Inflammatory macrophage (primary cell): ENCODE measurements around the gene MYRF.

Source experiments
- DNase-seq, 2 donors: peaks; one replicate each; pipeline ENCODE4 v3.0.0-alpha.2; 2020 to 2022

Gene MYRF

GRCh38 chr11:61799665-61800284 is 47.3 kb downstream of the MYRF start:
- DNase-seq: no peak

GRCh38 chr11:61800331-61801281 is 48.2 kb downstream of the MYRF start:
- DNase-seq: no peak

GRCh38 chr11:61802605-61803004 is 50.2 kb downstream of the MYRF start:
- DNase-seq: no peak

- no peak for DNase-seq
Observed at GRCh38 chr11:61803889-61804647, 51.6 kb downstream of the MYRF start.

- no peak for DNase-seq
Observed at GRCh38 chr11:61805146-61805545, 52.7 kb downstream of the MYRF start.

GRCh38 chr11:61806785-61807184 is 54.3 kb downstream of the MYRF start:
- DNase-seq: no peak

GRCh38 chr11:61810671-61811175 is 58.3 kb downstream of the MYRF start:
- DNase-seq: no peak

- no peak for DNase-seq
Observed at GRCh38 chr11:61811831-61812230, 59.4 kb downstream of the MYRF start.

GRCh38 chr11:61812736-61813411 is 60.4 kb downstream of the MYRF start:
- DNase-seq: no peak

GRCh38 chr11:61814247-61814957 is 62.0 kb downstream of the MYRF start:
- DNase-seq: peak; percentile 81 to 86

GRCh38 chr11:61814958-61815789 is 62.7 kb downstream of the MYRF start:
- peak; percentile 99 to 100 for DNase-seq

GRCh38 chr11:61815790-61816735 is 63.6 kb downstream of the MYRF start:
- DNase-seq: peak; percentile 26 to 34

- DNase-seq: peak; percentile 97 to 98
Observed at GRCh38 chr11:61816736-61817455, 64.5 kb downstream of the MYRF start, which contains the start of gene FADS1. Gene FADS1, minus strand, starts transcription at chr11:61817003. Its CDS starts 74 bp downstream, at chr11:61816929.

- no peak for DNase-seq
Observed at GRCh38 chr11:61817471-61818202, 65.2 kb downstream of the MYRF start.

- DNase-seq: no peak
Observed at GRCh38 chr11:61820174-61820573, 67.7 kb downstream of the MYRF start.

GRCh38 chr11:61826930-61827570 is 74.6 kb downstream of the MYRF start:
- peak; percentile 67 to 74 for DNase-seq
